ENCODE results near the gene KPNA1. TPM values are rescaled to one million over a fixed set of nuclear protein-coding genes. Genes with fewer than 3 reads are reported as not detected.

KPNA1 gene
- total RNA-seq, 2 donors from 2014 or later, result 30.7 to 59.2 TPM

GRCh38 chr3:122536632-122537001 lies 21.9 kb upstream of the KPNA1 start:
- DNase-seq (ENCODE audit: low spot score), result no peak
- Histone ChIP-seq H3K9me3 (no peaks in the 10 kb centered on the region), H3K36me3 (peaks cover 49% of the 10 kb centered on the region), H3K4me3 (no peak overlapping the region), H3K4me1 (ENCODE audit: control insufficient read depth in 1 of 2, low read depth in 2 of 2) (no peaks in the 10 kb centered on the region), H3K27ac (no peak overlapping the region), H3K27me3 (replicated peaks; ENCODE audit: insufficient read depth) (no peaks in the 10 kb centered on the region)
- TF ChIP-seq, protein P1, sequence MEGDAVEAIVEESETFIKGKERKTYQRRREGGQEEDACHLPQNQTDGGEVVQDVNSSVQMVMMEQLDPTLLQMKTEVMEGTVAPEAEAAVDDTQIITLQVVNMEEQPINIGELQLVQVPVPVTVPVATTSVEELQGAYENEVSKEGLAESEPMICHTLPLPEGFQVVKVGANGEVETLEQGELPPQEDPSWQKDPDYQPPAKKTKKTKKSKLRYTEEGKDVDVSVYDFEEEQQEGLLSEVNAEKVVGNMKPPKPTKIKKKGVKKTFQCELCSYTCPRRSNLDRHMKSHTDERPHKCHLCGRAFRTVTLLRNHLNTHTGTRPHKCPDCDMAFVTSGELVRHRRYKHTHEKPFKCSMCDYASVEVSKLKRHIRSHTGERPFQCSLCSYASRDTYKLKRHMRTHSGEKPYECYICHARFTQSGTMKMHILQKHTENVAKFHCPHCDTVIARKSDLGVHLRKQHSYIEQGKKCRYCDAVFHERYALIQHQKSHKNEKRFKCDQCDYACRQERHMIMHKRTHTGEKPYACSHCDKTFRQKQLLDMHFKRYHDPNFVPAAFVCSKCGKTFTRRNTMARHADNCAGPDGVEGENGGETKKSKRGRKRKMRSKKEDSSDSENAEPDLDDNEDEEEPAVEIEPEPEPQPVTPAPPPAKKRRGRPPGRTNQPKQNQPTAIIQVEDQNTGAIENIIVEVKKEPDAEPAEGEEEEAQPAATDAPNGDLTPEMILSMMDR (IDR thresholded peaks at IDR 0.05), result no peak
- no peak for ATAC-seq (ENCODE audit: insufficient number of reproducible peaks, low FRiP score, low read depth)

DNA sequence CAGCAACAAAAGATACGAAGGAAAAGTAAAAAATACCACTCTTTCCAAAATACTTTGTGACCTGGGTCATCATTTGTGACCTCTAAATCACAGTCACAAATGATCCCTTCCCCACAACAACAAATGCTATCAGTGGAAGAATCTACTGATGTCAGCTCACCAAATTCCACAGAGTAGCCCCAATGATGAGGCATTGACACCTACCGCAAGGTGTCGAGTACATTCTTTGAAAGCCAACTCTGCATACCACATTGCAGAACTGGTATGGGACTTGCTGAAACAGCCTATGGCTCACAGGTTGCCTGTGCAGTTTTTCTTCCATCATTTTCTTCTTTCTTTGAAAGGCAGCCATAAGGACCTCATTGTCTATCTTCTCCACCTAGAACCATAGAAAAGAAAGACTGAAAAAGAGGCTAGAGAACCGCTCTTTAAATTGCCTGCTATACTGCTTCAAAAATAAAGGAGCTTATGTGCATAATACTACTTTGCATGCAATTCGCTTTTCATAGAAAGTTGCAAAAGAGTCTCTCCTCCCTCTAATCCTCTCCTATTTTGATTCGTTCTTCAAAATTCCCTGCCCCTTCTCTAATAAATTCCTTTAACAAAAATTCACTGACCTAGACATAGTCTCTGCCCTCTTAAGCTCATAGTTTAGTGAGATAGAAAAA lies 21.4 kb upstream of the KPNA1 start:
- Histone ChIP-seq H3K9me3 (no peaks in the 10 kb centered on the region), H3K4me1 (ENCODE audit: control insufficient read depth in 1 of 2, low read depth in 2 of 2) (no peaks in the 10 kb centered on the region), H3K4me3 (no peak overlapping the region), H3K27me3 (replicated peaks; ENCODE audit: insufficient read depth) (no peaks in the 10 kb centered on the region), H3K36me3 (peaks cover 48% of the 10 kb centered on the region), H3K27ac (no peak overlapping the region)
- no peak for DNase-seq (ENCODE audit: low spot score)
- no peak for ATAC-seq (ENCODE audit: insufficient number of reproducible peaks, low FRiP score, low read depth)
- TF ChIP-seq, protein P1 (IDR thresholded peaks at IDR 0.05), result no peak

DNA sequence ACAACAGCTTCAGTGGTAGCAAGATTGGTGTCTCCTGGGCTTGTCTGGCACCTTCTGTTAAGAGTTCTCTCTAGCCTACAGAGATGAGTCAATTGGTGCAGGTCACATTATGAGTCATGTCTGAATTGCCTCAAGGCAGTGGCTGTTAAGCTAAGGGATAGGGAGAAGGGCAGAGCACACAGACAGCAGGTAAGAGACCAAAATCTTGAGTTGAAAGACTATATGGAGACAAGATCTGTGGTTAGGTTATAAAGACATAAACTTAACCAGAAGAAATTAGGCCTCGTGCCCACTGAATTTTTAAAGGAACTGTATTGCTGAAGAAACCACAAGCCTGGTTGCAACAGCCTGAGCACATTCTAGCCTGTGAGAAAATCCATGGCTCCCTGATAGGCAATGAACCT lies 19.2 kb upstream of the KPNA1 start:
- ATAC-seq (ENCODE audit: insufficient number of reproducible peaks, low FRiP score, low read depth) (no peak), DNase-seq (ENCODE audit: low spot score) (no peak)
- Histone ChIP-seq H3K27me3 (replicated peaks; ENCODE audit: insufficient read depth) (no peaks in the 10 kb centered on the region), H3K36me3 (peaks cover 48% of the 10 kb centered on the region), H3K4me1 (ENCODE audit: control insufficient read depth in 1 of 2, low read depth in 2 of 2) (no peaks in the 10 kb centered on the region), H3K9me3 (no peaks in the 10 kb centered on the region), H3K27ac (no peak overlapping the region), H3K4me3 (no peak overlapping the region)
- TF ChIP-seq, protein P1 (IDR thresholded peaks at IDR 0.05), result no peak

GRCh38 chr3:122533480-122533879 lies 18.7 kb upstream of the KPNA1 start:
- no peak overlapping the region for H3K27ac ChIP-seq

DNA sequence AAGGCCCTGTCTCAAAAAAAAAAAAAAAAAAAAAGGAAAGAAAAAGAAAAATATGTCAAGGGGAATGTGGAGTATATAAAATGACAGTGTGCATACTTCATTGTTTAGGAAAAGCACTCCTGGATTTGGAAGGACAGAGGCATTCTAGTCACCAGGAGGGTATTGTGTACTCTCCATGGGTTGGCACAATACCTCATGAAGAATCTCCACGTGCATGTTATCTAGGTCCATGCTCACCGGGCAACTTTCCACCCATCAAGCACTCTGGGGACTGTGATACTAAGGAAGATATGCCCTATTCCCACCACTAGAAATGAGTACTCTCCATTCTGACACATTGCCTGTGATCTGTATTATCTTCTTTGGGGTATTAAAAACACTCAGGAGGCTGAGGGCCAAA lies 15.4 kb upstream of the KPNA1 start:
- peaks cover 40% of the 10 kb centered on the region for H3K36me3 ChIP-seq
- H3K27ac ChIP-seq, result no peak overlapping the region
- DNase-seq (ENCODE audit: low spot score) (no peak), ATAC-seq (ENCODE audit: insufficient number of reproducible peaks, low FRiP score, low read depth) (no peak)
- no peaks in the 10 kb centered on the region for H3K4me1 ChIP-seq (ENCODE audit: control insufficient read depth in 1 of 2, low read depth in 2 of 2)
- no peaks in the 10 kb centered on the region for H3K27me3 ChIP-seq (replicated peaks; ENCODE audit: insufficient read depth)
- H3K4me3 ChIP-seq, result no peak overlapping the region
- H3K9me3 ChIP-seq, result no peaks in the 10 kb centered on the region
- TF ChIP-seq, protein P1 (IDR thresholded peaks at IDR 0.05), result no peak

More at GRCh38 chr3:122533480-122533879, 18.7 kb upstream of the KPNA1 start:
- TF ChIP-seq, protein P1 (IDR thresholded peaks at IDR 0.05), result no peak
- no peak for ATAC-seq (ENCODE audit: insufficient number of reproducible peaks, low FRiP score, low read depth)
- Histone ChIP-seq H3K9me3 (no peaks in the 10 kb centered on the region), H3K4me3 (no peak overlapping the region), H3K27me3 (replicated peaks; ENCODE audit: insufficient read depth) (no peaks in the 10 kb centered on the region), H3K4me1 (ENCODE audit: control insufficient read depth in 1 of 2, low read depth in 2 of 2) (no peaks in the 10 kb centered on the region), H3K36me3 (peaks cover 48% of the 10 kb centered on the region)
- DNase-seq (ENCODE audit: low spot score), result no peak
